Endothelial cell of umbilical vein (primary cell): Measurements from ENCODE around the gene HTRA1. TPM values are rescaled to one million over a fixed set of nuclear protein-coding genes. Genes with fewer than 3 reads are reported as not detected.

Source experiments
- BruUV-seq: library from RNA; stranded (reverse); fragments of 400-500 nt; replicated peaks from 2 replicates; lab custom pipeline; 2021; lab: Mats Ljungman, UMichigan
- CTCF ChIA-PET: fragments of 300-600, 350-600 bp; sonication (Branson Sonifier 250); formaldehyde crosslinking; loops from one replicate; lab custom pipeline; 2021; ENCODE audit warnings: antibody characterized with exemption, inconsistent platforms; lab: Charles Lee
- POLR2A ChIA-PET: fragments of 300-600, 350-600 bp; sonication (Branson Sonifier 250); formaldehyde crosslinking; loops from one replicate; lab custom pipeline; 2021; ENCODE audit warnings: antibody characterized with exemption, inconsistent platforms; lab: Charles Lee
- DNase-seq: peaks from one replicate; pipeline ENCODE4 v3.0.0-alpha.2; 2011; ENCODE audit warnings: low read depth, low spot score
- FAIRE-seq: peaks from 2 replicates; lab custom pipeline; 2011; peaks lifted over from hg19 to GRCh38; lab: Jason Lieb, UNC
- H2AFZ ChIP-seq: 2 replicates; pipeline ENCODE4 v1.6.0; 2012; ENCODE audit warnings: low read depth, low read length, control low read depth, inconsistent platforms
- H3K27ac ChIP-seq: 2 replicates; pipeline ENCODE4 v1.5.1; 2011; ENCODE audit warnings: low read depth, mild to moderate bottlenecking, control low read depth, low read length, moderate library complexity; ENCODE audit not compliant: insufficient read depth
- H3K27me3 ChIP-seq, 2 experiments: 2 replicates each; pipeline versions ENCODE4 v1.6.0 to v1.6.1; 2011; ENCODE audit warnings: low read length in 2 of 2, mixed read lengths in 1 of 2; ENCODE audit not compliant: control insufficient read depth in 2 of 2, insufficient read depth in 2 of 2
- H3K36me3 ChIP-seq, 2 experiments: 2 replicates in 1 of 2; 3 replicates in 1 of 2; pipeline ENCODE4 v1.5.1; 2011; ENCODE audit warnings: low read length in 2 of 2, mild to moderate bottlenecking in 1 of 2, moderate library complexity in 1 of 2; ENCODE audit not compliant: control insufficient read depth in 2 of 2, insufficient read depth in 2 of 2; ENCODE audit errors: extremely low read depth in 1 of 2
- H3K4me1 ChIP-seq: 3 replicates; pipeline ENCODE4 v1.5.1; 2011; ENCODE audit warnings: mild to moderate bottlenecking, low read length; ENCODE audit not compliant: control insufficient read depth, insufficient read depth; ENCODE audit errors: extremely low read depth
- H3K4me2 ChIP-seq: 2 replicates; pipeline ENCODE4 v1.6.1; 2011; ENCODE audit warnings: low read length, control low read depth, mixed read lengths; ENCODE audit not compliant: insufficient read depth
- H3K4me3 ChIP-seq, 3 experiments: fragments of 200-600 bp in 1 of 3; sonication (generic), shearing (Covaris generic) in 1 of 3; replicated peaks in 1 of 3; 2 replicates each; pipeline ENCODE4 v1.5.1; 2011 to 2016; ENCODE audit warnings: control low read depth in 3 of 3, low read length in 3 of 3, mild to moderate bottlenecking in 2 of 3, inconsistent platforms in 1 of 3, low read depth in 1 of 3, moderate library complexity in 1 of 3; ENCODE audit not compliant: insufficient read depth in 1 of 3
- H3K79me2 ChIP-seq: 2 replicates; pipeline ENCODE4 v1.6.0; 2012; ENCODE audit warnings: low read length, inconsistent platforms; ENCODE audit not compliant: control insufficient read depth, insufficient read depth
- H3K9ac ChIP-seq: replicated peaks from 2 replicates; pipeline ENCODE3; 2011; ENCODE audit warnings: low read length, control low read depth; ENCODE audit not compliant: insufficient read depth; ENCODE audit errors: extremely low read depth
- H3K9me1 ChIP-seq: replicated peaks from 3 replicates; pipeline ENCODE4 v1.6.0; 2011; ENCODE audit warnings: mild to moderate bottlenecking, low read length; ENCODE audit not compliant: control insufficient read depth, insufficient read depth; ENCODE audit errors: extremely low read depth
- H3K9me3 ChIP-seq: replicated peaks from 2 replicates; pipeline ENCODE4 v1.5.1; 2012; ENCODE audit warnings: low read length, inconsistent platforms; ENCODE audit not compliant: control insufficient read depth, insufficient read depth
- H4K20me1 ChIP-seq: replicated peaks from 2 replicates; pipeline ENCODE3; 2011; ENCODE audit warnings: mild to moderate bottlenecking, low read length; ENCODE audit not compliant: control insufficient read depth, insufficient read depth; ENCODE audit errors: extremely low read depth
- EZH2 ChIP-seq: IDR thresholded peaks from 2 replicates; pipeline ENCODE4 v1.6.1; 2012; ENCODE audit warnings: borderline replicate concordance, low read depth, mild to moderate bottlenecking, moderate library complexity, low read length, inconsistent platforms; ENCODE audit not compliant: severe bottlenecking
- FOS ChIP-seq: IDR thresholded peaks from 2 replicates; pipeline ENCODE4 v1.6.1; 2011; ENCODE audit warnings: mild to moderate bottlenecking, low read length, moderate library complexity, borderline replicate concordance; ENCODE audit not compliant: insufficient read depth
- GATA2 ChIP-seq: IDR thresholded peaks from 2 replicates; pipeline ENCODE4 v1.7.0; 2011; ENCODE audit warnings: low read depth, mild to moderate bottlenecking, moderate library complexity, mixed read lengths, low read length; ENCODE audit not compliant: insufficient read length, insufficient read depth
- JUN ChIP-seq: IDR thresholded peaks from 2 replicates; pipeline ENCODE4 v1.6.1; 2011; ENCODE audit warnings: borderline replicate concordance, low read depth; ENCODE audit not compliant: insufficient read length, insufficient read depth
- MYC ChIP-seq: IDR thresholded peaks from one replicate; pipeline ENCODE4 v1.6.1; 2011; ENCODE audit warnings: mild to moderate bottlenecking, low read depth, low read length
- POLR2A ChIP-seq: IDR thresholded peaks from 2 replicates; pipeline ENCODE4 v1.6.1; 2012; ENCODE audit warnings: low read depth, mild to moderate bottlenecking, control low read depth, low read length
- POLR2AphosphoS5 ChIP-seq: IDR thresholded peaks from 2 replicates; pipeline ENCODE4 v1.6.1; 2012; ENCODE audit warnings: low read depth, mild to moderate bottlenecking, control low read depth, low read length, moderate library complexity; ENCODE audit not compliant: insufficient read depth
- dilution Hi-C: fragments of 300-500 bp; cut with MboI; formaldehyde crosslinking; loops from one replicate; pipeline ENCODE4 v1.15.0; 2019; ENCODE audit warnings: low sequenced_read_pairs; ENCODE audit not compliant: extremely low pct_ligation_motif_present
- intact Hi-C: fragments of 100-400 bp; cut with micrococcal nuclease; formaldehyde crosslinking; loops from one replicate; pipeline ENCODE4 v1.10.0; 2022
- polyA plus RNA-seq, 4 experiments: library from polyadenylated mRNA; depleted of rRNA in 3 of 4; stranded (reverse) in 3 of 4; unstranded in 1 of 4; fragments of >200 nt; gene quantifications; 2 replicates each; pipeline versions ENCODE4 v1.2.1 to v1.2.3, GENCODE V29; 2011 to 2012; ENCODE audit warnings: missing spikeins in 1 of 4
- total RNA-seq: library from RNA; stranded (reverse); gene quantifications from 2 replicates; pipeline ENCODE4 v1.2.3, GENCODE V29; 2021
- TF ChIP-seq, protein P1 (sequence below), 2 donors: IDR thresholded peaks; 1 replicate in 1 of 2; 2 replicates in 1 of 2; pipeline ENCODE4 v1.5.1; 2011; ENCODE audit warnings: low read length in 2 of 2, mild to moderate bottlenecking in 2 of 2, moderate library complexity in 2 of 2, control low read depth in 1 of 2, inconsistent platforms in 1 of 2, low read depth in 1 of 2; ENCODE audit not compliant: insufficient read depth in 1 of 2; ENCODE audit errors: extremely low read depth in 1 of 2

The HTRA1 gene
- total and polyA plus RNA-seq, 2 donors (not counting 3 experiments of a cell fraction or from before 2014, with no cell fraction given) = 192 to 270 TPM

- Histone ChIP-seq H3K27ac (no peak overlapping the region), H3K9me1 (no peaks in the 10 kb centered on the region), H3K79me2 (no peaks in the 10 kb centered on the region), H3K27me3 (no peaks in the 10 kb centered on the region), H3K36me3 (no peaks in the 10 kb centered on the region), H3K4me3 (no peak overlapping the region), H3K4me2 (no peak overlapping the region), H3K4me1 (peaks cover 6% of the 10 kb centered on the region), H3K9ac (no peak overlapping the region), H3K9me3 (no peaks in the 10 kb centered on the region), H2AFZ (no peak overlapping the region), H4K20me1 (no peaks in the 10 kb centered on the region)
- ChIA-PET CTCF (interaction anchor here (1.3 to 2.7 kb wide), 2 partner anchors 21 to 246 kb away, joined by 3 to 12 read pairs; no protein-coding TSS in a partner anchor), POLR2A (no interaction called here)
- TF ChIP-seq JUN = no peak
- no peak for TF ChIP-seq EZH2
- no peak for TF ChIP-seq GATA2
- no peak for TF ChIP-seq POLR2AphosphoS5
- TF ChIP-seq MYC = no peak
- TF ChIP-seq POLR2A = no peak
- TF ChIP-seq FOS = no peak
- TF ChIP-seq, protein P1, sequence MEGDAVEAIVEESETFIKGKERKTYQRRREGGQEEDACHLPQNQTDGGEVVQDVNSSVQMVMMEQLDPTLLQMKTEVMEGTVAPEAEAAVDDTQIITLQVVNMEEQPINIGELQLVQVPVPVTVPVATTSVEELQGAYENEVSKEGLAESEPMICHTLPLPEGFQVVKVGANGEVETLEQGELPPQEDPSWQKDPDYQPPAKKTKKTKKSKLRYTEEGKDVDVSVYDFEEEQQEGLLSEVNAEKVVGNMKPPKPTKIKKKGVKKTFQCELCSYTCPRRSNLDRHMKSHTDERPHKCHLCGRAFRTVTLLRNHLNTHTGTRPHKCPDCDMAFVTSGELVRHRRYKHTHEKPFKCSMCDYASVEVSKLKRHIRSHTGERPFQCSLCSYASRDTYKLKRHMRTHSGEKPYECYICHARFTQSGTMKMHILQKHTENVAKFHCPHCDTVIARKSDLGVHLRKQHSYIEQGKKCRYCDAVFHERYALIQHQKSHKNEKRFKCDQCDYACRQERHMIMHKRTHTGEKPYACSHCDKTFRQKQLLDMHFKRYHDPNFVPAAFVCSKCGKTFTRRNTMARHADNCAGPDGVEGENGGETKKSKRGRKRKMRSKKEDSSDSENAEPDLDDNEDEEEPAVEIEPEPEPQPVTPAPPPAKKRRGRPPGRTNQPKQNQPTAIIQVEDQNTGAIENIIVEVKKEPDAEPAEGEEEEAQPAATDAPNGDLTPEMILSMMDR (IDR thresholded peaks at IDR 0.05; ENCODE audit: extremely low read depth in 1 of 2, insufficient read depth in 1 of 2, low read depth in 1 of 2, low read length in 2 of 2) = no peak
- intact Hi-C loops (no loop called here), dilution Hi-C loops (no loop called here)
- BruUV-seq = no TSS peak
- DNase-seq = no peak
- no peak for FAIRE-seq
These were observed 83.1 kb downstream of the HTRA1 start for GRCh38 chr10:122544493-122544892.
